PC-9 (cell line): ENCODE data around the gene ALAS2.

Source experiments
- CTCF ChIP-seq: fragments of 200-600 bp; sonication (generic); conservative IDR thresholded peaks from 2 replicates; pipeline ENCODE4 v1.6.1; 2017; ENCODE audit warnings: mixed run types, antibody characterized with exemption, mild to moderate bottlenecking, moderate library complexity
- EZH2 ChIP-seq: fragments of 200-600 bp; sonication (generic); IDR thresholded peaks from 2 replicates; pipeline ENCODE4 v1.8.0; 2017; ENCODE audit warnings: antibody characterized with exemption, low read depth

GRCh38 chrX:55039471-55039870, 8.7 kb upstream of the ALAS2 start:
- TF ChIP-seq CTCF (no peak), EZH2 (no peak)
